Measurements from ENCODE around the gene A4GALT. TPM values are rescaled to one million over a fixed set of nuclear protein-coding genes. Genes with fewer than 3 reads are reported as not detected.
"Not testable (repeated sequence)": the region's sequence is repeated elsewhere in the genome, so short reads cannot be mapped to it uniquely, and the experiment has no call there.

Gene A4GALT
- total RNA-seq, 1 donor from 2014 or later = 0.41 TPM

GRCh38 chr22:42743501-42743991 is 22.9 kb upstream of the A4GALT start:
- FAIRE-seq (no peak), DNase-seq (ENCODE audit: low spot score in 2 of 2) (no peak)

- no peak for FAIRE-seq
- no peak for DNase-seq (ENCODE audit: low spot score in 2 of 2)
Observed at GRCh38 chr22:42742940-42743339, 22.3 kb upstream of the A4GALT start.

- not testable (repeated sequence) for FAIRE-seq; DNase-seq (ENCODE audit: low spot score in 2 of 2)
Observed at GRCh38 chr22:42740320-42740719, 19.6 kb upstream of the A4GALT start.

GRCh38 chr22:42734406-42734805 is 13.7 kb upstream of the A4GALT start:
- FAIRE-seq (no peak), DNase-seq (ENCODE audit: low spot score in 2 of 2) (no peak)

- not testable (repeated sequence) for FAIRE-seq; DNase-seq (ENCODE audit: low spot score in 2 of 2)
Observed at GRCh38 chr22:42733394-42733793, 12.7 kb upstream of the A4GALT start.

- no peak for DNase-seq (ENCODE audit: low spot score in 2 of 2)
- FAIRE-seq = no peak
Observed at GRCh38 chr22:42732081-42732480, 11.4 kb upstream of the A4GALT start.

- FAIRE-seq (no peak), DNase-seq (ENCODE audit: low spot score in 2 of 2) (no peak)
Observed at GRCh38 chr22:42726811-42727210, 6.1 kb upstream of the A4GALT start.

- no peak for DNase-seq (ENCODE audit: low spot score in 2 of 2)
- FAIRE-seq = no peak
Observed at GRCh38 chr22:42725606-42726355, 5.1 kb upstream of the A4GALT start.

GRCh38 chr22:42724062-42724461 is 3.4 kb upstream of the A4GALT start:
- FAIRE-seq (no peak), DNase-seq (ENCODE audit: low spot score in 2 of 2) (no peak)

GRCh38 chr22:42721045-42721434 is 370 bp upstream of the A4GALT start:
- no peak for FAIRE-seq
- no peak for DNase-seq (ENCODE audit: low spot score in 2 of 2)

GRCh38 chr22:42719656-42720262 is 911 bp downstream of the A4GALT start:
- no peak for FAIRE-seq
- DNase-seq (ENCODE audit: low spot score in 2 of 2) = no peak

- DNase-seq (ENCODE audit: low spot score in 2 of 2) (no peak), FAIRE-seq (no peak)
Observed at GRCh38 chr22:42719133-42719532, 1.5 kb downstream of the A4GALT start.

GRCh38 chr22:42717197-42717928 is 3.3 kb downstream of the A4GALT start:
- DNase-seq (ENCODE audit: low spot score in 2 of 2) (no peak), FAIRE-seq (no peak)

GRCh38 chr22:42716649-42717127 is 4.0 kb downstream of the A4GALT start:
- DNase-seq (ENCODE audit: low spot score in 2 of 2) (no peak), FAIRE-seq (no peak)

- FAIRE-seq = no peak
- DNase-seq (ENCODE audit: low spot score in 2 of 2) = no peak
Observed at GRCh38 chr22:42716221-42716620, 4.4 kb downstream of the A4GALT start.

GRCh38 chr22:42714768-42715390 is 5.8 kb downstream of the A4GALT start:
- no peak for FAIRE-seq
- DNase-seq (ENCODE audit: low spot score in 2 of 2) = no peak

- DNase-seq (ENCODE audit: low spot score in 2 of 2) = no peak
- FAIRE-seq = no peak
Observed at GRCh38 chr22:42714308-42714707, 6.4 kb downstream of the A4GALT start.

- FAIRE-seq (no peak), DNase-seq (ENCODE audit: low spot score in 2 of 2) (no peak)
Observed at GRCh38 chr22:42711895-42712837, 8.5 kb downstream of the A4GALT start.

GRCh38 chr22:42711281-42711731 is 9.4 kb downstream of the A4GALT start:
- DNase-seq (ENCODE audit: low spot score in 2 of 2) (no peak), FAIRE-seq (no peak)

- FAIRE-seq = no peak
- DNase-seq (ENCODE audit: low spot score in 2 of 2) = no peak
Observed at GRCh38 chr22:42708417-42708816, 12.3 kb downstream of the A4GALT start.
